VCaP (cell line): Measurements from ENCODE around the gene RING1.
"Not testable (repeated sequence)": the region's sequence is repeated elsewhere in the genome, so short reads cannot be mapped to it uniquely, and the experiment has no call there.

Experiments used
- H3K27ac ChIP-seq: fragments of 450-650 bp; 2 replicates; pipeline ENCODE4 v1.5.1; 2017
- TF ChIP-seq, protein P1 (sequence below): fragments of 450-650 bp; conservative IDR thresholded peaks from 2 replicates; pipeline ENCODE4 v1.5.1; 2017; ENCODE audit warnings: mild to moderate bottlenecking, moderate library complexity

RING1 gene

GRCh38 chr6:33217246-33217645, 8.9 kb downstream of the RING1 start:
- TF ChIP-seq, protein P1, sequence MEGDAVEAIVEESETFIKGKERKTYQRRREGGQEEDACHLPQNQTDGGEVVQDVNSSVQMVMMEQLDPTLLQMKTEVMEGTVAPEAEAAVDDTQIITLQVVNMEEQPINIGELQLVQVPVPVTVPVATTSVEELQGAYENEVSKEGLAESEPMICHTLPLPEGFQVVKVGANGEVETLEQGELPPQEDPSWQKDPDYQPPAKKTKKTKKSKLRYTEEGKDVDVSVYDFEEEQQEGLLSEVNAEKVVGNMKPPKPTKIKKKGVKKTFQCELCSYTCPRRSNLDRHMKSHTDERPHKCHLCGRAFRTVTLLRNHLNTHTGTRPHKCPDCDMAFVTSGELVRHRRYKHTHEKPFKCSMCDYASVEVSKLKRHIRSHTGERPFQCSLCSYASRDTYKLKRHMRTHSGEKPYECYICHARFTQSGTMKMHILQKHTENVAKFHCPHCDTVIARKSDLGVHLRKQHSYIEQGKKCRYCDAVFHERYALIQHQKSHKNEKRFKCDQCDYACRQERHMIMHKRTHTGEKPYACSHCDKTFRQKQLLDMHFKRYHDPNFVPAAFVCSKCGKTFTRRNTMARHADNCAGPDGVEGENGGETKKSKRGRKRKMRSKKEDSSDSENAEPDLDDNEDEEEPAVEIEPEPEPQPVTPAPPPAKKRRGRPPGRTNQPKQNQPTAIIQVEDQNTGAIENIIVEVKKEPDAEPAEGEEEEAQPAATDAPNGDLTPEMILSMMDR = no peak
- H3K27ac ChIP-seq = no peak overlapping the region

GRCh38 chr6:33217681-33218080, 9.4 kb downstream of the RING1 start:
- H3K27ac ChIP-seq = no peak overlapping the region
- TF ChIP-seq, protein P1 = no peak

- H3K27ac ChIP-seq = not testable (repeated sequence)
These were observed 18.3 kb downstream of the RING1 start for GRCh38 chr6:33226503-33227120.

DNA sequence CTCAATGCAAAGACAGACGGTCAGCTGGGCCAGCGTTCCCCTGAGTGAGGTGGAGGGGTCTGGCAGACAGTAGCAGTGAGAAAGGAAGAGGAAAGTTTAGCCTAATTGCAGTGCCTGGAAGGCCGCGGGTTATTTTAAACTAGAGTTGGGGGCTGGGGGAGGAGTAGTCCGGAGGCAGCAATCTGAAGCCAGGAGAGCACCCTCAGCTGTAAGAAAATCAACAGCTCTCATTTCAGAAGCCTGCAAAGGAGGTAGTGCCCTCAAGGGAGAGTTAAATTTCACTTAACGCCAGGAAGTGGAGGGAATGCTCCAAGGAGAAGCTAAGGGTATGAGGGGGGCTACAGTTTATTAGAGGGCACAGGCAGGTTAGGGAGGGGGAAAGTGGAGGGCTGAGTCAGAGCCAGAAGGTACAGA, 26.9 kb downstream of the RING1 start:
- TF ChIP-seq, protein P1 = no peak
- no peak overlapping the region for H3K27ac ChIP-seq

- TF ChIP-seq, protein P1 = no peak
- no peak overlapping the region for H3K27ac ChIP-seq
These were observed 28.0 kb downstream of the RING1 start for GRCh38 chr6:33236328-33236727.

DNA sequence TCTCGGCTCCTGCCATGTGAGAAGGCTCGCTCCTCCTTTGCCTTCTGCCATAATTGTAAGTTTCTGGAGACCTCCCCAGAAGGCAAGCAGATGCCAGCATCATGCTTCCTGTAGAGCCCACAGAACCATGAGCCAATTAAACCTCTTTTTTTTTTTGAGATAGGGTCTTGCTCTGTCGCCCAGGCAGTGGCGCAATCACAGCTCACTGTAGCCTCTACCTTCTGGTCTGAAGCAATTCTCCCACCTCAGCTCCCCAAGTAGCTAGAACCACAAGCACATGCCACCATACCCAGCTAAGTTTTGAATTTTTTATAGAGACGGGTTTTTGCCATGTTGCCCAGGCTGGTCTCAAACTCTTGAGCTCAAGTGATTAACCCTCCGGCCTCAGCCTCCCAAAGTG, 28.6 kb downstream of the RING1 start:
- TF ChIP-seq, protein P1 = no peak
- no peak overlapping the region for H3K27ac ChIP-seq

- TF ChIP-seq, protein P1 = no peak
- no peak overlapping the region for H3K27ac ChIP-seq
These were observed 29.4 kb downstream of the RING1 start for GRCh38 chr6:33237741-33238140.

DNA sequence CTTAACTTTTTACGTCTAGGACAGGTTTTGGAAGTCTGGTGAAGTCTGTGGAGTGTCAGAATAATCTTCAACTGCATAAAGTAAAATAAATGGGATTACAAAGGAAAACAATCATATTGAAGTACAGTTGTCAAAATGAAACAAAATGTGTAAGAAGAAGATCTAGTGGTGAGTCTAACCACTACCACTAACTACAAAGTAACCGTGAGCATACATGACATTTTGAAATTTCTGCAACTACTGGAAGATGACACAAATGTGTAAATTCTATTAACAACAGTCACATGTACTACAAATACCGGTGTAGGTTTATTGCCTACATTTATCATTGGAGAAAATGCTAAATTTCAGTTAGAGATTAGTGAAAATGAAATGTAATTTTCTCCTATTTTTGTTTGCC, 33.7 kb downstream of the RING1 start:
- TF ChIP-seq, protein P1 = no peak
- no peak overlapping the region for H3K27ac ChIP-seq
